ENCODE data around the gene LMNB1.

Gene LMNB1

GRCh38 chr5:126863402-126863801 lies 86.5 kb downstream of the LMNB1 start:
- no peak for DNase-seq

- DNase-seq = no peak
Measured at GRCh38 chr5:126864042-126864688, 87.2 kb downstream of the LMNB1 start.

GRCh38 chr5:126865299-126865698 lies 88.4 kb downstream of the LMNB1 start:
- no peak for DNase-seq

GRCh38 chr5:126866851-126867636 lies 90.1 kb downstream of the LMNB1 start:
- no peak for DNase-seq

- peak; percentile 2 for DNase-seq
Measured at GRCh38 chr5:126868338-126869004, 91.5 kb downstream of the LMNB1 start.

- DNase-seq = no peak
Measured at GRCh38 chr5:126869005-126869451, 92.1 kb downstream of the LMNB1 start.

- no peak for DNase-seq
Measured at GRCh38 chr5:126871441-126871840, 94.5 kb downstream of the LMNB1 start.

GRCh38 chr5:126872561-126873354 lies 95.8 kb downstream of the LMNB1 start:
- no peak for DNase-seq

- DNase-seq = no peak
Measured at GRCh38 chr5:126875303-126875785, 98.4 kb downstream of the LMNB1 start.

GRCh38 chr5:126877602-126878001 lies 100.7 kb downstream of the LMNB1 start:
- DNase-seq = no peak

GRCh38 chr5:126878085-126878484 lies 101.1 kb downstream of the LMNB1 start:
- no peak for DNase-seq

GRCh38 chr5:126878634-126879033 lies 101.7 kb downstream of the LMNB1 start:
- DNase-seq = no peak

GRCh38 chr5:126881821-126882600 lies 105.1 kb downstream of the LMNB1 start:
- no peak for DNase-seq

GRCh38 chr5:126883564-126884245 lies 106.8 kb downstream of the LMNB1 start:
- DNase-seq = no peak

- DNase-seq = no peak
Measured at GRCh38 chr5:126884269-126884819, 107.4 kb downstream of the LMNB1 start.
